H7 (cell line): ENCODE data around the gene CIC. TPM values are rescaled to one million over a fixed set of nuclear protein-coding genes. Genes with fewer than 3 reads are reported as not detected.

Experiments
- DNase-seq: peaks from one replicate; pipeline ENCODE4 v3.0.0; 2012
- H3K27me3 ChIP-seq: 2 replicates; pipeline ENCODE4 v1.6.0; 2011; ENCODE audit warnings: mild to moderate bottlenecking, low read length; ENCODE audit not compliant: control insufficient read depth, insufficient read depth
- H3K36me3 ChIP-seq: replicated peaks from 2 replicates; pipeline ENCODE4 v1.5.1; 2011; ENCODE audit warnings: low read length; ENCODE audit not compliant: control insufficient read depth, insufficient read depth
- H3K4me3 ChIP-seq: 2 replicates; pipeline ENCODE4 v1.5.1; 2011; ENCODE audit warnings: low read depth, mild to moderate bottlenecking, control low read depth, low read length, moderate library complexity; ENCODE audit not compliant: insufficient read depth
- total RNA-seq: library from RNA; depleted of rRNA; stranded (reverse); fragments of >200 nt; shearing (Covaris generic); gene quantifications from 2 replicates; pipeline ENCODE4 v1.2.3, GENCODE V29; 2014

CIC gene
- total RNA-seq, 1 experiment from 2014 or later = 20.1 TPM

- H3K4me3 ChIP-seq = no peak overlapping the region
- DNase-seq = no peak
- H3K36me3 ChIP-seq = no peaks in the 10 kb centered on the region; the same call in none of the 2 replicates
- no peaks in the 10 kb centered on the region for H3K27me3 ChIP-seq
These were observed 6.1 kb downstream of the CIC start for GRCh38 chr19:42275103-42275502.

DNA sequence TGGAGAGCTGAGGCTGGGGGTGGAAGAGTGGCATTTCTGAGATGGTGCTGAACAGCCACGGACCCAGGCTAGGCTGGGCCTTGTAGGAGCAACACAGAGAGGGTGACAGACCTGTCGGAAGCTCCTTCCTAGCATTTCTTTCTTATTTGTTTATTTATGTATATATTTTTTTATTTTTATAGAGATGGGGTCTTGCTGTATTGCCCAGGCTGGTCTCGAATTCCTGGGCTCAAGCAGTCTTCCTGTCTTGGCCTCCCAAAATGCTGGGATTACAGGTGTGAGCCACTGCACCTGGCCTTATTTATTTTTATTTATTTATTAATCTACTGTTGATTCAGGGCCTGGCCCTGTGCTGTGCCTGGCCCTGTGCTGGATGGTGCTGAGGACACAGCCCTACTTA is 6.5 kb downstream of the CIC start:
- no peak for DNase-seq
- H3K27me3 ChIP-seq = no peaks in the 10 kb centered on the region

DNA sequence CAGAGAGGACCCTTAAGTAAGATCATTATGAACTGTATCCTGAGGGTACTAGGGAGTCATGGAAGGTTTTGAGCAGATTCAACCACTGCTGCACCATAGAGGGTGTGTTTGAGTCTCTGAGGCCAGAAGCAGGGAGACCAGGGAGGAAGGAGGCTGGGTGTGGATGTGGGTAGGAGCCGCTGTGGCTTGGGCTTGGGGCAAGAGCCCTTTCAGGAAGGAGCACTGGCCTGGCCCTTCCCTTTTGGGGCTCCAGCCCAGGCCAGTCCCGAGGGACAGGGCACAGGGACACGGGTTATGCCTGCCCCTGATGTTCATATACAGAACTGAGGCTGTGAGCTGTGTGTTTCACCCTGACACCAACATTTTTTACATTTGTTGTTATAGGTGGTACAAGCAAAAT is 7.2 kb downstream of the CIC start:
- no peaks in the 10 kb centered on the region for H3K27me3 ChIP-seq
- no peak for DNase-seq
- no peaks in the 10 kb centered on the region; the same call in none of the 2 replicates for H3K36me3 ChIP-seq
- no peak overlapping the region for H3K4me3 ChIP-seq

More for the DNA sequence above, 6.5 kb downstream of the CIC start:
- H3K36me3 ChIP-seq = no peaks in the 10 kb centered on the region; the same call in none of the 2 replicates
- H3K4me3 ChIP-seq = no peak overlapping the region

- DNase-seq = no peak
- no peaks in the 10 kb centered on the region for H3K27me3 ChIP-seq
- no peaks in the 10 kb centered on the region; the same call in none of the 2 replicates for H3K36me3 ChIP-seq
- no peak overlapping the region for H3K4me3 ChIP-seq
These were observed 7.8 kb downstream of the CIC start for GRCh38 chr19:42276821-42277220.

GRCh38 chr19:42277821-42278451 is 8.9 kb downstream of the CIC start:
- Histone ChIP-seq H3K27me3 (no peaks in the 10 kb centered on the region), H3K4me3 (no peak overlapping the region), H3K36me3 (no peaks in the 10 kb centered on the region; the same call in none of the 2 replicates)
- no peak for DNase-seq

DNA sequence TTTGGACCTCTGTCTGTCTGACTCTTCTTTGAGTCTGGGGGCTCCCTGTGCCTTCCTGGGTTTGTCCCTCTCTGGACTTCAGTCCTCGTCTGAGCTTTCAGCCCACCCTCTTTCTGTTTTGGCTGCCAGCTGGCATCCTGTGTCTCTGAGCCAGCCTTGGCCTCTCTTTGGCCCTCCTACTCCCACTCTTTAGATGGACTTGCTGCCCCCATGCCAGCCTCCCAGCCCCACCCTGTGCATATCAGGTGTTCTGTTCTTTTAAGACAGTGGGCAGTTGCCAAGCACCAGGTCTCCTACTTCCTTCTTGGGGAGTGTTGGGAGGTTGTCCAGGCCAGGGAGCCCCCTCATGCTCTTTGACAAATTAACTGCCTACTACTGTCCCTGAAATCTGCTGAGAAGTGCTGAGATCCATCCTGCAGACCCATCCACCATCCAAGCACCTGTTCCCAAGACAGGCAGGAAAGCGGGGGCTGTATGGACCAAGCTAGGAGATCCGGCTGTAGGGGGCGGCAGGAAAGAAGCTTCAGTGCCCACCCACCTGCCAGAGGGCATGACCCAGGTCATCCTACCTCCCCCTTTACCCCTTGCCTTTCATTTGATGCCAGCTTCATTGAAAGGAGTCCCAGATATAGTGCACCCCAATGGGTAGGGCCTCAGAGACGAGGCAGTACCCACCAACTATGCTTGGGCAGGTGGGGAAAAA is 9.6 kb downstream of the CIC start:
- no peak for DNase-seq
- H3K4me3 ChIP-seq = no peak overlapping the region
- H3K36me3 ChIP-seq = no peaks in the 10 kb centered on the region; the same call in none of the 2 replicates
- H3K27me3 ChIP-seq = no peaks in the 10 kb centered on the region

DNA sequence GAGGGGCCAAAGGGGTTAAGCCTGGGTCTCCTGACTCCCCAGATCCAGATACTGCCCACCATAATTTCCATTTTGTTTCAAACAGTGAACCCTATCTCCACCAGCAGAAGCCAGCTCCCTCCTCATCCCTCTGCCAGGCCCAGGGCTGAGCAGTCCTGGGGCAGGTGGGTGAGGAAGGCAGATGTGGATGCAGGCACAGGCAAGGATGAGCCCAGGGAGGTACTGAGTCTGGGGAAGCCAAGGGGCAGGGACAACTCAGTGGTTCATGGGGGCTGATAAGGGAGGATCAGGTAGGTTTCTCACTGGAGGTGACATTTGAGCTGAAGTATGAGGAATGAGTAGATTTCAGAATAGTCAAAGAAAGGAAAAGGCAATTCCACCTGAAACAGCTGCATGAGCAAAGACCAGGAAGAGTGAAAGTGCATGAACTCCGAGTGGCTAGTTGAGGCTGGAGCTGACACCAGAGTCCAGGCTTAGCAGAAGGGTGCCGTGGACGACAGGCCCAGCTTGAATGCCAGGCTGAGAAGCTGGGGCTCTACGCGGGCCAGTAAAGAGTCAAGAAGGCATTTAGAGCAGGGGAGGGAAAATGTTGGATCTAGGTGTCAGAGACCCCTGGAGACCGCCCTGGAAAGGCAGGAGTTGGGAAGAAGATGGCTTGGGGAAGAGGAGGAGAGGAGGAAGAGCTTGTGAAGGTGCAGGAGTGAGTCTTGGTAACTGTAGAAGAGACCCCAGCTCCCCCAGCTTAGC is 10.3 kb downstream of the CIC start:
- no peak for DNase-seq
- Histone ChIP-seq H3K4me3 (peak overlapping the region; percentile 74), H3K36me3 (no peaks in the 10 kb centered on the region; the same call in none of the 2 replicates), H3K27me3 (no peaks in the 10 kb centered on the region)

- Histone ChIP-seq H3K4me3 (peak overlapping the region; percentile 74), H3K36me3 (no peaks in the 10 kb centered on the region; the same call in none of the 2 replicates), H3K27me3 (no peaks in the 10 kb centered on the region)
- DNase-seq = peak; percentile 100
These were observed 11.1 kb downstream of the CIC start for GRCh38 chr19:42279902-42280814.

DNA sequence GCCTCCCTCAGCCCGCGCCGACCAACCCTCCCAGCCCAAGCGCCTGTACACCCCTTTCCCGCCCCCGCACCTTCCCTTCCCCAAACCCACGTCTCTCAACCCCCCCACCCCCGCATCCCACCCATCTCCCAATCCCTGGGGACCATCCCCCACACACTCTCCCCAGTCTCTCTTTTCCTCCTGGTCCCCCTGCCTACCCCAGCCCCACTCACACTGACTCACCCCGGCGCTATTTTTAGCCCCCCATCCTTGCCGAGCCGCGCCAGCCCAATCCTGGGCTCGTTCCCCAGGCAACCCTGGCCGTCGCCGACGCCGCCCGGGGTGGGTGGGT is 11.7 kb downstream of the CIC start:
- no peaks in the 10 kb centered on the region for H3K27me3 ChIP-seq
- peak overlapping the region; percentile 74 for H3K4me3 ChIP-seq
- DNase-seq = peak; percentile 85
- no peaks in the 10 kb centered on the region; the same call in none of the 2 replicates for H3K36me3 ChIP-seq

GRCh38 chr19:42281146-42281826 is 12.2 kb downstream of the CIC start:
- H3K36me3 ChIP-seq = no peaks in the 10 kb centered on the region; the same call in 1 of the 2 replicates
- no peaks in the 10 kb centered on the region for H3K27me3 ChIP-seq
- DNase-seq = peak; percentile 82
- peak overlapping the region; percentile 74 for H3K4me3 ChIP-seq

GRCh38 chr19:42281827-42282762 is 13.0 kb downstream of the CIC start:
- DNase-seq = peak; percentile 89

GRCh38 chr19:42282819-42283187 is 13.8 kb downstream of the CIC start:
- Histone ChIP-seq H3K27me3 (no peaks in the 10 kb centered on the region), H3K4me3 (no peak overlapping the region; the same call in 1 of the 2 replicates), H3K36me3 (no peaks in the 10 kb centered on the region)
- DNase-seq = no peak

More at GRCh38 chr19:42281827-42282762, 13.0 kb downstream of the CIC start:
- H3K27me3 ChIP-seq = no peaks in the 10 kb centered on the region
- H3K36me3 ChIP-seq = no peaks in the 10 kb centered on the region
- peak overlapping the region; percentile 74 for H3K4me3 ChIP-seq
